OCI-LY3 (cell line): ENCODE data around the gene GRXCR2.
"Not testable (repeated sequence)": the region's sequence is repeated elsewhere in the genome, so short reads cannot be mapped to it uniquely, and the experiment has no call there.

Experiments used
- H2AFZ ChIP-seq: fragments of 200-600, 300-600 bp; shearing (Covaris generic); 2 replicates; pipeline ENCODE4 v1.6.0; 2014; ENCODE audit warnings: antibody characterized with exemption, low read depth, low read length
- H3K27ac ChIP-seq: fragments of 200-600, 300-600 bp; sonication (generic); 2 replicates; pipeline ENCODE4 v1.5.1; 2014; ENCODE audit warnings: mild to moderate bottlenecking, low read length, moderate library complexity, mixed read lengths
- H3K27me3 ChIP-seq: fragments of 200-600, 300-600 bp; sonication (generic); 2 replicates; pipeline ENCODE4 v1.6.1; 2014; ENCODE audit warnings: low read depth, low read length, mixed read lengths
- H3K36me3 ChIP-seq: fragments of 200-600, 300-600 bp; sonication (generic); replicated peaks from 2 replicates; pipeline ENCODE3; 2014; ENCODE audit warnings: low read depth, low read length, mixed read lengths
- H3K4me1 ChIP-seq: fragments of 300-600, 200-600 bp; sonication (generic); 2 replicates; pipeline ENCODE4 v1.6.1; 2014; ENCODE audit warnings: low read length, mixed read lengths
- H3K4me2 ChIP-seq: fragments of 200-600, 300-600 bp; sonication (generic); 2 replicates; pipeline ENCODE4 v1.6.1; 2014; ENCODE audit warnings: low read length, mixed read lengths
- H3K4me3 ChIP-seq: fragments of 300-600, 200-600 bp; sonication (generic); 2 replicates; pipeline ENCODE4 v1.5.1; 2014; ENCODE audit warnings: antibody characterized with exemption, mild to moderate bottlenecking, low read length, moderate library complexity
- H3K79me2 ChIP-seq: fragments of 300-600, 200-600 bp; shearing (Covaris generic); 2 replicates; pipeline ENCODE4 v1.6.1; 2014; ENCODE audit warnings: mild to moderate bottlenecking, low read length, mixed read lengths
- H3K9ac ChIP-seq: fragments of 300-600, 200-600 bp; shearing (Covaris generic); 2 replicates; pipeline ENCODE4 v1.6.0; 2014; ENCODE audit warnings: mild to moderate bottlenecking, low read length, moderate library complexity
- H3K9me3 ChIP-seq: fragments of 200-600, 300-600 bp; shearing (Covaris generic); 2 replicates; pipeline ENCODE4 v1.6.1; 2014; ENCODE audit warnings: low read length, mixed read lengths; ENCODE audit not compliant: insufficient read depth
- H4K20me1 ChIP-seq: fragments of 200-600, 300-600 bp; sonication (generic); 2 replicates; pipeline ENCODE4 v1.6.1; 2016; ENCODE audit warnings: low read length, mixed read lengths; ENCODE audit not compliant: insufficient read depth
- CTCF ChIP-seq: fragments of 200-600, 300-600 bp; sonication (generic); IDR thresholded peaks from 2 replicates; pipeline ENCODE4 v1.5.1; 2014; ENCODE audit warnings: antibody characterized with exemption, low read length, low read depth
- EZH2phosphoT487 ChIP-seq: fragments of 200-600 bp; shearing (Covaris generic); IDR thresholded peaks from 2 replicates; pipeline ENCODE4 v1.6.1; 2018; ENCODE audit warnings: antibody characterized with exemption, mixed run types, low read depth

GRXCR2 gene

GRCh38 chr5:145840458-145841132, 32.2 kb downstream of the GRXCR2 start:
- Histone ChIP-seq H3K9ac (no peak overlapping the region), H4K20me1 (no peaks in the 10 kb centered on the region), H3K9me3 (no peaks in the 10 kb centered on the region), H3K4me3 (no peak overlapping the region), H3K4me1 (no peaks in the 10 kb centered on the region), H3K36me3 (no peaks in the 10 kb centered on the region), H2AFZ (no peak overlapping the region), H3K27me3 (no peaks in the 10 kb centered on the region), H3K27ac (no peak overlapping the region), H3K4me2 (no peak overlapping the region), H3K79me2 (no peaks in the 10 kb centered on the region)
- no peak for TF ChIP-seq CTCF
- TF ChIP-seq EZH2phosphoT487: no peak

- H3K9ac ChIP-seq: no peak overlapping the region
- no peak overlapping the region for H2AFZ ChIP-seq
- no peaks in the 10 kb centered on the region for H3K4me1 ChIP-seq
These were observed 34.5 kb downstream of the GRXCR2 start for GRCh38 chr5:145838276-145838675.

GRCh38 chr5:145836241-145836640, 36.6 kb downstream of the GRXCR2 start:
- not testable (repeated sequence) for H3K27ac ChIP-seq

More at GRCh38 chr5:145838276-145838675, 34.5 kb downstream of the GRXCR2 start:
- Histone ChIP-seq H3K4me3 (no peak overlapping the region), H3K4me2 (no peak overlapping the region), H3K27me3 (no peaks in the 10 kb centered on the region), H3K36me3 (no peaks in the 10 kb centered on the region), H4K20me1 (no peaks in the 10 kb centered on the region), H3K9me3 (no peaks in the 10 kb centered on the region), H3K27ac (no peak overlapping the region), H3K79me2 (no peaks in the 10 kb centered on the region)
- no peak for TF ChIP-seq EZH2phosphoT487
- no peak for TF ChIP-seq CTCF

GRCh38 chr5:145835848-145836239, 37.0 kb downstream of the GRXCR2 start:
- Histone ChIP-seq H3K36me3 (no peaks in the 10 kb centered on the region), H4K20me1 (no peaks in the 10 kb centered on the region), H3K27me3 (no peaks in the 10 kb centered on the region), H3K4me3 (no peak overlapping the region), H3K79me2 (no peaks in the 10 kb centered on the region), H3K27ac (no peak overlapping the region), H3K4me2 (no peak overlapping the region), H3K4me1 (no peaks in the 10 kb centered on the region), H3K9me3 (no peaks in the 10 kb centered on the region), H3K9ac (no peak overlapping the region), H2AFZ (no peak overlapping the region)
- TF ChIP-seq EZH2phosphoT487: no peak
- no peak for TF ChIP-seq CTCF

More at GRCh38 chr5:145836241-145836640, 36.6 kb downstream of the GRXCR2 start:
- not testable (repeated sequence) for H3K9me3 ChIP-seq, H3K9ac ChIP-seq, H4K20me1 ChIP-seq, H3K36me3 ChIP-seq, H3K4me3 ChIP-seq, H3K27me3 ChIP-seq, H3K4me1 ChIP-seq, H2AFZ ChIP-seq, H3K79me2 ChIP-seq, H3K4me2 ChIP-seq
